Thyroid gland (tissue), 4 donors: ENCODE data around the gene SLC36A2. TPM values are rescaled to one million over a fixed set of nuclear protein-coding genes. Genes with fewer than 3 reads are reported as not detected.

Source experiments
- DNase-seq, 2 donors: peaks; one replicate each; pipeline ENCODE4 v3.0.0-alpha.2; 2019
- H3K27ac ChIP-seq, 3 donors: fragments of 200-600 bp; sonication (generic); 1 replicate in 2 of 3; 2 replicates in 1 of 3; pipeline ENCODE4 v1.5.1; 2016 to 2019; ENCODE audit warnings: mild to moderate bottlenecking in 1 of 3, moderate library complexity in 1 of 3
- H3K27me3 ChIP-seq: fragments of 200-600 bp; sonication (generic); one replicate; pipeline ENCODE4 v1.5.1; 2019
- H3K36me3 ChIP-seq, 2 donors: fragments of 200-600 bp; sonication (generic); one replicate each; pipeline ENCODE4 v1.5.1; 2016 to 2019
- H3K4me1 ChIP-seq, 2 donors: fragments of 200-600 bp; sonication (generic); one replicate each; pipeline ENCODE4 v1.5.1; 2017 to 2019
- H3K4me3 ChIP-seq, 3 donors: fragments of 200-600 bp; sonication (generic); replicated peaks in 1 of 3; 1 replicate in 2 of 3; 2 replicates in 1 of 3; pipeline ENCODE4 v1.5.1; 2016; ENCODE audit warnings: mild to moderate bottlenecking in 1 of 3
- H3K9me3 ChIP-seq: fragments of 200-600 bp; sonication (generic); one replicate; pipeline ENCODE4 v1.5.1; 2017
- CTCF ChIP-seq, 6 experiments: fragments of 200-600 bp in 3 of 6; fragments of 450-650 bp in 3 of 6; sonication (generic) in 3 of 6; IDR thresholded peaks; one replicate each; pipeline ENCODE4 v1.5.1; 2016 to 2019; ENCODE audit warnings: antibody characterized with exemption in 6 of 6, mild to moderate bottlenecking in 2 of 6, inconsistent platforms in 1 of 6, moderate library complexity in 1 of 6
- POLR2A ChIP-seq, 2 donors: fragments of 450-650 bp; IDR thresholded peaks; one replicate each; pipeline ENCODE4 v1.6.1; 2017; ENCODE audit warnings: antibody characterized with exemption in 2 of 2, mild to moderate bottlenecking in 2 of 2, moderate library complexity in 1 of 2
- WGBS, 2 donors: methylation state at CpG; one replicate each; pipeline ENCODE4 v1.1.5; 2017; 5-methylcytosine and 5-hydroxymethylcytosine counted together
- intact Hi-C: fragments of 100-400 bp; cut with DNase I; formaldehyde crosslinking; loops from one replicate; pipeline ENCODE4 v1.15.1; 2023
- total RNA-seq, 4 donors: library from RNA; depleted of rRNA; stranded (reverse); fragments of >200 nt; gene quantifications; one replicate each; pipeline ENCODE4 v1.2.3, GENCODE V29; 2016

Gene SLC36A2
- total RNA-seq, 4 donors from 2014 or later: not detected

GRCh38 chr5:151359391-151359790, 12.0 kb upstream of the SLC36A2 start:
- WGBS, 2 donors: 69 to 84% methylated on average over 2 of the region's 2 CpGs
- TF ChIP-seq CTCF (IDR thresholded peaks at IDR 0.05) (no peak), POLR2A (IDR thresholded peaks at IDR 0.05) (no peak)
- H3K4me3 ChIP-seq: no peak overlapping the region
- no peaks in the 10 kb centered on the region for H3K27me3 ChIP-seq
- intact Hi-C loops: no loop called here
- H3K36me3 ChIP-seq: no peaks in the 10 kb centered on the region
- H3K9me3 ChIP-seq: no peaks in the 10 kb centered on the region
- H3K27ac ChIP-seq: no peak overlapping the region
- DNase-seq: no peak
- no peaks in the 10 kb centered on the region for H3K4me1 ChIP-seq

- Histone ChIP-seq H3K27ac (no peak overlapping the region), H3K27me3 (no peaks in the 10 kb centered on the region), H3K9me3 (no peaks in the 10 kb centered on the region), H3K4me3 (no peak overlapping the region), H3K36me3 (no peaks in the 10 kb centered on the region), H3K4me1 (no peaks in the 10 kb centered on the region)
- WGBS, 2 donors: 69 to 75% methylated on average over 2 of the region's 2 CpGs
- intact Hi-C loops: no loop called here
- no peak for TF ChIP-seq POLR2A (IDR thresholded peaks at IDR 0.05)
- no peak for TF ChIP-seq CTCF (IDR thresholded peaks at IDR 0.05)
- no peak for DNase-seq
Measured at GRCh38 chr5:151357792-151358191, 10.4 kb upstream of the SLC36A2 start.

GRCh38 chr5:151357097-151357496, 9.7 kb upstream of the SLC36A2 start:
- intact Hi-C loops: no loop called here
- H3K27me3 ChIP-seq: no peaks in the 10 kb centered on the region
- no peak overlapping the region for H3K27ac ChIP-seq
- no peak for DNase-seq
- H3K36me3 ChIP-seq: no peaks in the 10 kb centered on the region
- 84 to 87% methylated on average over 3 of the region's 3 CpGs for WGBS, 2 donors
- no peak overlapping the region for H3K4me3 ChIP-seq
- H3K9me3 ChIP-seq: no peaks in the 10 kb centered on the region
- no peak for TF ChIP-seq POLR2A (IDR thresholded peaks at IDR 0.05)
- TF ChIP-seq CTCF (IDR thresholded peaks at IDR 0.05): no peak
- no peaks in the 10 kb centered on the region for H3K4me1 ChIP-seq

GRCh38 chr5:151351671-151352070, 4.3 kb upstream of the SLC36A2 start:
- no peak overlapping the region for H3K27ac ChIP-seq
- no peak for DNase-seq
- TF ChIP-seq CTCF (IDR thresholded peaks at IDR 0.05): no peak
- no peak for TF ChIP-seq POLR2A (IDR thresholded peaks at IDR 0.05)
- H3K36me3 ChIP-seq: no peaks in the 10 kb centered on the region
- no peaks in the 10 kb centered on the region for H3K27me3 ChIP-seq
- H3K4me3 ChIP-seq: no peak overlapping the region
- no peaks in the 10 kb centered on the region for H3K9me3 ChIP-seq
- intact Hi-C loops: no loop called here
- H3K4me1 ChIP-seq: no peaks in the 10 kb centered on the region
- WGBS, 2 donors: 96% methylated on average over 1 of the region's 1 CpG

- H3K4me1 ChIP-seq: peaks cover 0 to 6% of the 10 kb centered on the region in 2 donors
- H3K36me3 ChIP-seq: no peaks in the 10 kb centered on the region
- no peak for DNase-seq
- H3K27me3 ChIP-seq: no peaks in the 10 kb centered on the region
- no peak overlapping the region for H3K27ac ChIP-seq
- intact Hi-C loops: no loop called here
- 58 to 61% methylated on average over 6 of the region's 6 CpGs for WGBS, 2 donors
- no peak overlapping the region for H3K4me3 ChIP-seq
- no peaks in the 10 kb centered on the region for H3K9me3 ChIP-seq
- TF ChIP-seq POLR2A (IDR thresholded peaks at IDR 0.05): no peak
- no peak for TF ChIP-seq CTCF (IDR thresholded peaks at IDR 0.05)
Measured at GRCh38 chr5:151348789-151349188, 1.4 kb upstream of the SLC36A2 start.
